Loucy (cell line): ENCODE data around the gene AJAP1.

Experiments used
- EZH2phosphoT487 ChIP-seq: fragments of 200-600 bp; IDR thresholded peaks from 2 replicates; pipeline ENCODE4 v1.6.1; 2018; ENCODE audit warnings: antibody characterized with exemption, mild to moderate bottlenecking, moderate library complexity, borderline replicate concordance
- TF ChIP-seq, protein P1 (sequence below): fragments of 200-600 bp; sonication (generic); conservative IDR thresholded peaks from 2 replicates; pipeline ENCODE4 v1.5.1; 2014; ENCODE audit warnings: mild to moderate bottlenecking, antibody characterized with exemption, low read length

DNA sequence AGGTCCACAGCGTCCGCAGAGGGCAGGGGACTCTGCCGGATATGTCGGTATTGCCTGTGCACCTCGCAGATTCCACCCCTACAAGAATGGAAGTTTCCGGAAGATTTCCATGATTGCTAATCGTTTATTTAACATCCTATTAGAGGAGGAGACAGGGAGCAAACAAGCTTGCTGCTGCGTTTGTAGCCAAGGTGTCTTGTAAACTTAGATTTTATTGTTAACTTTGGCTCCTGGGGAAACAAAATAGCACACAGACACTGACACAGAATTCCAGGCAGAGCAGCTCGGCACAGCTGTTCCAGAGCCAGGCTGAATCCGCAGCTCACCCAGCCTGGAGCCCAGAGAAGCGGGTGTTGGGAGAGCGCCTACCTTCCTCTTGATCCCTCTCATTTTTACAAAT lies 75.7 kb downstream of the AJAP1 start:
- TF ChIP-seq, protein P1, sequence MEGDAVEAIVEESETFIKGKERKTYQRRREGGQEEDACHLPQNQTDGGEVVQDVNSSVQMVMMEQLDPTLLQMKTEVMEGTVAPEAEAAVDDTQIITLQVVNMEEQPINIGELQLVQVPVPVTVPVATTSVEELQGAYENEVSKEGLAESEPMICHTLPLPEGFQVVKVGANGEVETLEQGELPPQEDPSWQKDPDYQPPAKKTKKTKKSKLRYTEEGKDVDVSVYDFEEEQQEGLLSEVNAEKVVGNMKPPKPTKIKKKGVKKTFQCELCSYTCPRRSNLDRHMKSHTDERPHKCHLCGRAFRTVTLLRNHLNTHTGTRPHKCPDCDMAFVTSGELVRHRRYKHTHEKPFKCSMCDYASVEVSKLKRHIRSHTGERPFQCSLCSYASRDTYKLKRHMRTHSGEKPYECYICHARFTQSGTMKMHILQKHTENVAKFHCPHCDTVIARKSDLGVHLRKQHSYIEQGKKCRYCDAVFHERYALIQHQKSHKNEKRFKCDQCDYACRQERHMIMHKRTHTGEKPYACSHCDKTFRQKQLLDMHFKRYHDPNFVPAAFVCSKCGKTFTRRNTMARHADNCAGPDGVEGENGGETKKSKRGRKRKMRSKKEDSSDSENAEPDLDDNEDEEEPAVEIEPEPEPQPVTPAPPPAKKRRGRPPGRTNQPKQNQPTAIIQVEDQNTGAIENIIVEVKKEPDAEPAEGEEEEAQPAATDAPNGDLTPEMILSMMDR = no peak
- TF ChIP-seq EZH2phosphoT487 = no peak
